Activated CD8-positive, alpha-beta memory T cell treated with anti-CD3 and anti-CD28 coated beads, Interleukin-2, amount 50 U/mL, for 1 hour (primary cell): ENCODE measurements around the gene C4A.
"Not testable (repeated sequence)": the region's sequence is repeated elsewhere in the genome, so short reads cannot be mapped to it uniquely, and the experiment has no call there.

Source experiments
- DNase-seq: peaks from one replicate; pipeline ENCODE4 v3.0.0-alpha.2; 2020; ENCODE audit errors: extremely low read depth

Gene C4A

GRCh38 chr6:31979238-31979898 lies 2.5 kb upstream of the C4A start:
- no peak for DNase-seq

GRCh38 chr6:31980195-31980876 lies 1.5 kb upstream of the C4A start:
- DNase-seq, result not testable (repeated sequence)

GRCh38 chr6:31980998-31981397 lies 859 bp upstream of the C4A start:
- DNase-seq, result not testable (repeated sequence)

- DNase-seq, result not testable (repeated sequence)
Observed at GRCh38 chr6:31989363-31989762, 7.5 kb downstream of the C4A start.

- DNase-seq, result not testable (repeated sequence)
Observed at GRCh38 chr6:31994421-31994820, 12.6 kb downstream of the C4A start.

- DNase-seq, result not testable (repeated sequence)
Observed at GRCh38 chr6:31996385-31996784, 14.5 kb downstream of the C4A start.

- not testable (repeated sequence) for DNase-seq
Observed at GRCh38 chr6:32002546-32003268, 20.9 kb downstream of the C4A start.

GRCh38 chr6:32003301-32003700 lies 21.4 kb downstream of the C4A start:
- DNase-seq, result not testable (repeated sequence)

- DNase-seq, result not testable (repeated sequence)
Observed at GRCh38 chr6:32004393-32004792, 22.5 kb downstream of the C4A start.

GRCh38 chr6:32004864-32005537 lies 23.1 kb downstream of the C4A start:
- not testable (repeated sequence) for DNase-seq

- not testable (repeated sequence) for DNase-seq
Observed at GRCh38 chr6:32005538-32005880, 23.7 kb downstream of the C4A start.

- not testable (repeated sequence) for DNase-seq
Observed at GRCh38 chr6:32005991-32006529, 24.2 kb downstream of the C4A start.

GRCh38 chr6:32007086-32007485 lies 25.2 kb downstream of the C4A start:
- not testable (repeated sequence) for DNase-seq

GRCh38 chr6:32008037-32008436 lies 26.2 kb downstream of the C4A start:
- not testable (repeated sequence) for DNase-seq

GRCh38 chr6:32008616-32009015 lies 26.8 kb downstream of the C4A start:
- DNase-seq, result not testable (repeated sequence)

- DNase-seq, result not testable (repeated sequence)
Observed at GRCh38 chr6:32009537-32009936, 27.7 kb downstream of the C4A start.

- not testable (repeated sequence) for DNase-seq
Observed at GRCh38 chr6:32010856-32011530, 29.1 kb downstream of the C4A start.

- not testable (repeated sequence) for DNase-seq
Observed at GRCh38 chr6:32012941-32013617, 31.2 kb downstream of the C4A start.

- DNase-seq, result not testable (repeated sequence)
Observed at GRCh38 chr6:32013738-32014137, 31.9 kb downstream of the C4A start.

- not testable (repeated sequence) for DNase-seq
Observed at GRCh38 chr6:32014547-32014946, 32.7 kb downstream of the C4A start, which contains the start of gene C4B. C4B (plus strand) TSS chr6:32014795; CDS start chr6:32014846, 51 bp downstream.
